Measurements from ENCODE around the gene PLXNB1.

PLXNB1 gene

DNA sequence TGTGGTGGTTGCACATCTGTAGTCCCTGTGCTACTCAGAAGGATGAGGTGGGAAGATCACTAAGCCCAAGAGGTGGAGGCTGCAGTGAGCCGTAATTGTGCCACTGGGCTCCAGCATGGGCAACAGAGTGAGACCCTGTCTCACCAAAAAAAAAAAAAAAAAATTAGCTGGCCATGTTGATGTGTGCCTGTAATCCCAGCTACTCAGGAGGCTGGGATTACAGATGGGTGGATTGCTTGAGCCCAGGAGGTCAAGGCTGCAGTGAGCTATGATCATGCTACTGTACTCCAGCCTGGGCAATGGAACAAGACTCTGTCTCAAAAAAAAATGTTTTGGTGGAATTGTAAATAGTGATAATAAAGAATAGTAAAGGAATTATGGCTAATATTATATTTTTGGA is 26.6 kb upstream of the PLXNB1 start:
- H3K36me3 Mint-ChIP-seq (ENCODE audit: insufficient read depth) = peaks cover 46% of the 10 kb centered on the region
- no peak overlapping the region for H3K4me3 Mint-ChIP-seq
- no peaks in the 10 kb centered on the region for H3K4me1 Mint-ChIP-seq (ENCODE audit: low read depth in 2 of 2)
- ATAC-seq (replicated peaks) = no peak
- H3K27me3 Mint-ChIP-seq = no peaks in the 10 kb centered on the region
- no peak for DNase-seq
- H3K27ac Mint-ChIP-seq = peak overlapping the region in 1 of 2 donors; percentile 52
- no peaks in the 10 kb centered on the region for H3K9me3 Mint-ChIP-seq

DNA sequence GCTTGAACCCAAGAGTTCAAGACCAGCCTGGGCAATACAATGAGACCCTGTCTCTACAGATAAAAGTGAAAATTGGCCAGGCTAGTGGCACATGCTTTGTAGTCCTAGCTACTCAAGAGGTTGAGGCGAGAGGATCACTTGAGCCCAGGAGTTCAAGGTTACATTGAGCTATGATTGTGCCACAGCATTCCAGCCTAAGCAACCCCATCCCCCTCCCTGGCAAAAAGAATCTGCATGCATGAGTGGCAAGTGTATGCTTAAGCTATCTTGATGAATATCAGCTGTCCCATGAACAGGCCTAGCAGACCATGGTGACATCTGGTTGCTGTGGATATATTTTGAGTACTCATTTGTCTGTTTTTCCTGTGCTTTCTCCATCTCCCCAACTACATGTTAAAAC is 21.4 kb upstream of the PLXNB1 start:
- Mint-ChIP-seq H3K9me3 (no peaks in the 10 kb centered on the region), H3K4me3 (no peak overlapping the region), H3K27me3 (no peaks in the 10 kb centered on the region), H3K27ac (no peak overlapping the region), H3K4me1 (ENCODE audit: low read depth in 2 of 2) (peaks cover 19 to 20% of the 10 kb centered on the region in 2 donors), H3K36me3 (ENCODE audit: insufficient read depth) (peaks cover 36% of the 10 kb centered on the region)
- ATAC-seq (replicated peaks) (no peak), DNase-seq (no peak)

DNA sequence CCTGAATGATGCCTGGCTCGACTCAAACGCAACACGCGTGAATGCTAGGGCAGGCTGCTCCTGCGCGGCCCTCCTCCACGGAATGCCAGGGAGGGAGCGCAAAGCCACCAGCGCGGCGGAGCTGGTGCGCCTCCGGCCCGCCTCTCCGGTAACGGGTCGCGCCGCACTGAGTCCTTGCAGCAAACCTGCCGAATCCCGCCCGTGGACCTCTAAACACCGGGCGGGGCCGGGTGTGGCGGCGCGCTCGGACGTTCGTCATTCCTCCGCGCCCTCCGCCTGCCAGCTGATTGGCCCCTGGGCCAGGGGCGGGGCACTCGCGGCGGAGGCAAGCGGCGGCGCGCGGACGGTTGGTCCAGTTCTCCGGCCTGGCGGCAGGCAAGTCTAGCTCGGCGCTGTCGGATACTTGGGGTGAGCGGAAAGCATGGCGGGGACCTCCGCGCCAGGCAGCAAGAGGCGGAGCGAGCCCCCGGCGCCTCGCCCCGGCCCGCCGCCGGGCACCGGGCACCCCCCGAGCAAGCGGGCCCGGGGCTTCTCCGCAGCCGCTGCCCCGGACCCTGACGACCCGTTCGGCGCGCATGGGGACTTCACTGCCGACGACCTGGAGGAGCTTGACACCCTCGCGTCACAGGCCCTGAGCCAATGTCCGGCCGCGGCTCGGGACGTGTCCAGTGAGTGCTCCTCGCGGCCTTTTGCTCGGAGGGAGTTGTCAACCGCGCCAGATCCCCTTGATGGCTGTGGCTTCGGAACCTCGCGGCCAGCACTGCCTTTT is 16.7 kb upstream of the PLXNB1 start, which contains the start of gene ATRIP:
Gene ATRIP (plus strand): TSS at position 313 of the 769 bp plus-strand sequence. CDS start 109 bp downstream, at position 422.
- peaks cover 47% of the 10 kb centered on the region for H3K36me3 Mint-ChIP-seq (ENCODE audit: insufficient read depth)
- ATAC-seq (replicated peaks) (peak; percentile 98), DNase-seq (peak; percentile 75 to 80 (median 80))
- H3K27me3 Mint-ChIP-seq = no peaks in the 10 kb centered on the region
- H3K4me1 Mint-ChIP-seq (ENCODE audit: low read depth in 2 of 2) = peaks cover 24 to 33% of the 10 kb centered on the region in 2 donors
- H3K9me3 Mint-ChIP-seq = no peaks in the 10 kb centered on the region
- H3K4me3 Mint-ChIP-seq = peak within 1 kb of the TSS; percentile 86 to 96
- peak within 1 kb of the TSS; percentile 94 to 98 for H3K27ac Mint-ChIP-seq

DNA sequence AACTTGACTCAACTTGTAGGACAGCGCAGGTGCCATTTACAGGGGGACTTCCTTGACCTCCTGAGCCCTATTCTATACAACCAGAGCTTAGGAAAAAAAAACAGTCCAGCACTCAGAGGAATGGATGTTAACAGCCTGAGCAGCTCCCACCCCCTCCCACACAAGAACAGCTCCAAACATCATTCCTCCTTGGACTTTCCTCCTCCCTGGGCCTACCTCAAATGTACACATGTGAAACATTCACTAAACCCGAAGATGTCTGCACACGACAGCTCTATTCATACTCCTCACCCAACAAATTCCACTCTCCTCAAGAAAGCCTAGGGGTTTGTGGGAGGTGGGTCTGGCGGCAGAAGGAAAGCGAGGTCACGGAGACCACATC is 16.1 kb upstream of the PLXNB1 start:
- Mint-ChIP-seq H3K4me1 (ENCODE audit: low read depth in 2 of 2) (peaks cover 27 to 37% of the 10 kb centered on the region in 2 donors), H3K9me3 (no peaks in the 10 kb centered on the region), H3K27ac (peak overlapping the region; percentile 94 to 98), H3K27me3 (no peaks in the 10 kb centered on the region), H3K36me3 (ENCODE audit: insufficient read depth) (peaks cover 50% of the 10 kb centered on the region), H3K4me3 (peak overlapping the region; percentile 86 to 96)
- ATAC-seq (replicated peaks) (no peak), DNase-seq (no peak)

DNA sequence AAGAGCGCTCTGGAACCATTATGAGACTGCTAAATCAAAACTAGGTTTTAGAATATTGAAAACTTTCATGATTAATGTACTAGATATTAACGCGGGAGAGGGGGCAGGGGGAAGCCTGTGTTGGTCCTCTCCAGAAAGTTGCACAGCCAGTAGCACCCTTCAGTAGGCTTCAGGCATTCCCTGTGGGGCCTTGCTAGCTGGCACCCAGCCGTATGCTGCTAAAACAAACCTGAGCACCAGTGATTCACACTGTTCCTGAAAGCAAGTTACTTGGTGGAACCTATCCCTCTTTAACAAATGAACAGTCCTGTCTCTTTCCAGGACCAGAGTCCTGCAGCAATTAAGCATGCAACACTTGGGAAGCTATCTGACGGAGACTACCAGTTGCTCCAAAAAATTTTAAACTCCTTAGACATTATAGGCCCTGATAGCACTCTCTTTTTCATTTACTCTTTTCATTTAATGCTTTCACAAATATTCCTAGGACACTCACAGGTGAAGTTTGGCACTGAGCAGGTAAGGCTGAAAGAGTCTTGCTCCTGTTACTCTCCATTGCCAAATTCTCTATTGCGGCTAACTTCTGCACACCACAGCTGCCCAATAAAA is 15.5 kb upstream of the PLXNB1 start:
- ATAC-seq (replicated peaks) = no peak
- Mint-ChIP-seq H3K4me3 (peak overlapping the region; percentile 86 to 96), H3K27me3 (no peaks in the 10 kb centered on the region), H3K9me3 (no peaks in the 10 kb centered on the region), H3K4me1 (ENCODE audit: low read depth in 2 of 2) (peaks cover 27 to 43% of the 10 kb centered on the region in 2 donors), H3K36me3 (ENCODE audit: insufficient read depth) (peaks cover 54% of the 10 kb centered on the region), H3K27ac (peak overlapping the region; percentile 94 to 98)
- DNase-seq = no peak

DNA sequence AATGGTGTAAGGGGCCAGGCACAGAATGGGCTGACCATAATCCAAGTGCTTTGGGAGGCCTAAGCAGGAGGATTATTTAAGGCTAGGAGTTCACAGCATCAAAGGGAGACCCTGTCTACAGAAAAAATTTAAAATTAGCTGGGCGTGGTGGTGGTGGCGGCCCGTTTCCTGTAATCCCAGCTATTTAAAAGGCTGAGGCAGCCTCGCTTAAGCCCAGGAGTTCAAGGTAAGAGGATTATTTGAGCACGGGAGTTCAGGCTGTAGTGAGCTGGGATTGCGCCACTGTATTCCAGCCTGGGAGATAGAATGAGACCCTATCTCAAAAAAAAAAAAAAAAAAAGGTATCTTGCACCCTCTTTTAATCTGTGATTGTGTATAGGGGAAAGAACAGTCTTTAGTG is 12.1 kb upstream of the PLXNB1 start:
- H3K36me3 Mint-ChIP-seq (ENCODE audit: insufficient read depth) = peaks cover 58% of the 10 kb centered on the region
- no peaks in the 10 kb centered on the region for H3K27me3 Mint-ChIP-seq
- peak overlapping the region; percentile 93 to 97 for H3K27ac Mint-ChIP-seq
- peaks cover 20 to 37% of the 10 kb centered on the region in 2 donors for H3K4me1 Mint-ChIP-seq (ENCODE audit: low read depth in 2 of 2)
- H3K4me3 Mint-ChIP-seq = peak overlapping the region; percentile 86 to 90
- DNase-seq (no peak), ATAC-seq (replicated peaks) (no peak)
- H3K9me3 Mint-ChIP-seq = no peaks in the 10 kb centered on the region

DNA sequence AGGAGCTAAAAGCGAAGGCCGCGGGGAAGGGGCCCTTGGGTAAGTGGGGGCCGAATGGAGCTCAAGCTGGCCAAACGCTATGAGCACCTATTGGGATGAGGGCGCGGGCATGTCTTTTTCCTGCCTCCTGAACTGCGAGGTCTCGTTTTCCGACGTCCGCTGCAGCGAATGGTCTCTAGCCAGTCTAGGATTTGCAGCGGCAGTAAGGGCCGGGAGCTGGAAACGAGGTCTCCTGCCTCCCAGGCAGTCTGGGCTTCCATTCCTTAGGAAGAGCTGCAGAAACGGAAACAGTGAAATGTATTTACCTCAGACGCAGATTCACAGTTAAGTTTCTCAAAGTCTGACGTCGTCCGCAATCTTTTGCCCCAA is 10.7 kb upstream of the PLXNB1 start:
- peak overlapping the region; percentile 93 to 97 for H3K27ac Mint-ChIP-seq
- peak; percentile 0 for ATAC-seq (replicated peaks)
- H3K27me3 Mint-ChIP-seq = no peaks in the 10 kb centered on the region
- peaks cover 48% of the 10 kb centered on the region for H3K36me3 Mint-ChIP-seq (ENCODE audit: insufficient read depth)
- peak overlapping the region; percentile 86 to 90 for H3K4me3 Mint-ChIP-seq
- no peaks in the 10 kb centered on the region for H3K9me3 Mint-ChIP-seq
- DNase-seq = no peak
- H3K4me1 Mint-ChIP-seq (ENCODE audit: low read depth in 2 of 2) = peaks cover 11 to 27% of the 10 kb centered on the region in 2 donors

DNA sequence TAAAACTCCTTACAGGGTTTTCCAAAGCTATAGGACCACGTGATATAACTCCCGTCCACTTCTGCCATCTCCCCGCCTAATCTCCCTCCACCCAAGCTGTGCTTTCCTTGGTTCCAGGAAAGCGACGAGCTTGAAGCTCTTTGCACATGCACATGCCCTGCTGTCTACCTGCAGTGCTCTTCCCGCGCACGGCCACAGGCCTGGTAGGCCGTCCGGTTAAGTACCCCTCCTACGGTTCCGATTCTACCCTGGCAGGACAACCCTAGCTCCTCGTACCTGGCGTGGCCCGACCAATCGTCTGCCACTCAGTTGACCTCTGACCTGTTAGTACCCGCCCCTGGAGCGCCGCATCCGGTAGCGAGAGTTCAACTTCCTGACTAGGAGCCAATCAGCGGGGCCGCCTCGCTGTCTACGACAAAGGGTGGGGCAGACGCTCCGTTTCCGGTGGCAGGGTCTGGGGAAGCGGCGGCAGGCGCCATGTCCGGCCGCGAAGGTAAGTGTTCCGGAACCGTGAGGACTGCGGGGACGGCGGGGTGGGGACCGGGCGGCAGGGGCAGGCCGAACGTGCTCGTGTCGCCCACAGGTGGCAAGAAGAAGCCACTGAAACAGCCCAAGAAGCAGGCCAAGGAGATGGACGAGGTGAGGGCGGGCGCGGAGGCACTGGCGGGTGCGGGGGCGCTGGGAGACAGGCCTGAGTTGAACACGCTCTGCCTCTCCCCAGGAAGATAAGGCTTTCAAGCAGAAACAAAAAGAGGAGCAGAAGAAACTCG is 10.1 kb upstream of the PLXNB1 start, which contains the start of the genes CCDC51 and TMA7:
Gene CCDC51 (minus strand): TSS at position 300 of the 770 bp plus-strand sequence. CDS start 4,991 bp downstream, outside the sequence.
Gene TMA7 (plus strand): TSS at position 438 of the 770 bp plus-strand sequence. CDS start 40 bp downstream, at position 478.
- Mint-ChIP-seq H3K4me3 (peak within 1 kb of the TSS; percentile 86 to 90), H3K4me1 (ENCODE audit: low read depth in 2 of 2) (peaks cover 13 to 24% of the 10 kb centered on the region in 2 donors), H3K9me3 (no peaks in the 10 kb centered on the region), H3K27ac (peak within 1 kb of the TSS; percentile 93 to 97), H3K27me3 (no peaks in the 10 kb centered on the region), H3K36me3 (ENCODE audit: insufficient read depth) (peaks cover 44% of the 10 kb centered on the region)
- DNase-seq (peak; percentile 95 to 97 (median 96)), ATAC-seq (replicated peaks) (peak; percentile 90)

DNA sequence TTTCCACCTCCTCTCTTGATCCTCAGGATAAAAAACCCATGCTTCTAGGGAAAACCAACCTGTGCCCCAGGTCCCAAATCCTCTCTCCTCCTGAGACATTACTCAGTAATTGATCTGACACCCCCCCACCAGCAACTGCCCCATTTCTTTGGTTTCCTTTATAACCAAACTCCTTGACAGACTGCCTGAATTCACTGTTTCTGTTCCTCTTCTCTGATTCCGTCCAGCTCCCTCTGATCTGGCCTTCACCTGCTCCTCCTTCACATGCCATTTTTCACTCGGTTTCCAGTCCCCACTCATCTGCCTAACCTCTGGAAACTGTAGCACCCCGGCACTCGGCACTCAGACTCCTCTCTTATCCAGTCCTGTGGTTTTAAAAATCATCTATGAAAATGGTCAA is 7.9 kb upstream of the PLXNB1 start:
- H3K4me3 Mint-ChIP-seq = no peak overlapping the region
- peaks cover 20 to 24% of the 10 kb centered on the region in 2 donors for H3K4me1 Mint-ChIP-seq (ENCODE audit: low read depth in 2 of 2)
- H3K27me3 Mint-ChIP-seq = no peaks in the 10 kb centered on the region
- DNase-seq (no peak), ATAC-seq (replicated peaks) (no peak)
- peak overlapping the region; percentile 21 to 97 for H3K27ac Mint-ChIP-seq
- peaks cover 26% of the 10 kb centered on the region for H3K36me3 Mint-ChIP-seq (ENCODE audit: insufficient read depth)
- no peaks in the 10 kb centered on the region for H3K9me3 Mint-ChIP-seq

DNA sequence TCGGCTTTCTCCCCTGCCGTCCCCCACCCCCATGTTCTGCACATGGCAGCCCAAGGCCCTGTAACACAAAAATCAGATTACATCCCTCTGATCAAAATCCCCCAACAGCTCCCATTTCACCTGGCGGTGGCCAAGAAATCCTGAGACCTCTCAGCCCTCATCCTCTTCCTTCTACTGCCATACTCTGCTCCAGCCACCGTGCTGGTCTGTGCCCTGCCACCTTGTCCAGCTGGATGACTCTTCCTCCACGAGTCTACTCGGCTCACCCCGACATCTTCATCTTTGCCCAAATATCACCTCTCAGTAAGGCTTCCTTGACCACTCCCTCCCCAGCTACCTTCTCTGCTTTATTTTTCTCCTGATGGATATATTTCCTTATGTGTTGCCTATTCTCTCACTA is 7.0 kb upstream of the PLXNB1 start:
- Mint-ChIP-seq H3K36me3 (ENCODE audit: insufficient read depth) (peaks cover 17% of the 10 kb centered on the region), H3K9me3 (no peaks in the 10 kb centered on the region), H3K4me1 (ENCODE audit: low read depth in 2 of 2) (peaks cover 20 to 23% of the 10 kb centered on the region in 2 donors), H3K27ac (no peak overlapping the region), H3K27me3 (no peaks in the 10 kb centered on the region), H3K4me3 (no peak overlapping the region)
- DNase-seq (no peak), ATAC-seq (replicated peaks) (no peak)

DNA sequence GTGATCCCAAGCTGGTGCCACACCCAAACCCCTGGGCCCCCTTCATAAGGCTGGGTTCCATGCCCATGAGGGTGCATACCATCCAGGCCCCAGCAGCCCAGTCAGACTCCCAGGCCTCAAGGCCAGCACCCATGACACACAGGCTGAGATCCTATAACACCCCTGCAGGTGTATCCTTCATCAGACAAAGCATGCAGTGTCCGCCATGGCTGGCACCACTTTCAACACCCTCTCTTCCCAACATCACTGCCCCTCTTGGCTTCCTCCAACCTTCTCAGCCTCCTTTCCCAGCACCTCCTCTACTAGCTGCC is 6.5 kb upstream of the PLXNB1 start:
- ATAC-seq (replicated peaks) (no peak), DNase-seq (no peak)
- H3K4me1 Mint-ChIP-seq (ENCODE audit: low read depth in 2 of 2) = peaks cover 19% of the 10 kb centered on the region in 2 donors
- no peak overlapping the region for H3K4me3 Mint-ChIP-seq
- no peaks in the 10 kb centered on the region for H3K27me3 Mint-ChIP-seq
- no peaks in the 10 kb centered on the region for H3K9me3 Mint-ChIP-seq
- H3K27ac Mint-ChIP-seq = no peak overlapping the region
- peaks cover 17% of the 10 kb centered on the region for H3K36me3 Mint-ChIP-seq (ENCODE audit: insufficient read depth)

DNA sequence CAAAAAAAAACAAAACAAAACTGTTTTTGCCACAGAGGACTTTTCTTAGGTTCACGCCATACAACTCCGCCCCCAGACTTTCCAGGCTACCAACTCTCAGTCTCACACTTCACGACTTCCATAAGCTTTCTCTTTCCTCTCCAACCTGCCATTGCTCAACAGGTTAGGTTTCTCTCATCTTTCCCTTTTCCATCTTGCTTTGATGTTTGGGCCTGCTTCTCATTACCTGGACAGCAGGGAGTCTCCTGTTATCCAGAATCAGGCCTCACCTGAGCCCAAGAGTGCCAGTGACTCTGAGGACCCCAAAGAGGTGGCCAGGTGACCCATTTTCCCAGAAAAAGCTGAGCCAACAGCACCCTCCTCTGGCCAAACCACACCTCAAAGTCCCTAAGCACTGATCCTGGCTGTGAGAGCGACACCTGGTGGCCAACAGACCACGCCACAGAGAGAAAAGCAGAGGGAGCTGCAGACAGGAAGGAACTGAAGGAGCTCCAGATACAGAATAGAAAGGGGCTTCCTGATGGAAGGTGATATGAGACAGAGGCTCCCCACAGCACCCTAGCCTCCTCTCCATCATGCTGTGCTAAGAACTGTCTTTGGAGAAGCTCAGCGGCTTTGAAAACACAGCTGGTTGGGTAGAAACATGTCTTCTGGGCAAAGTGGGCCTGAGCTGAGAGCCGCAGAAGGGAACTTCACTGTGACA is 6.0 kb upstream of the PLXNB1 start:
- Mint-ChIP-seq H3K27ac (no peak overlapping the region), H3K9me3 (no peaks in the 10 kb centered on the region), H3K4me3 (no peak overlapping the region), H3K27me3 (no peaks in the 10 kb centered on the region), H3K36me3 (ENCODE audit: insufficient read depth) (peaks cover 16% of the 10 kb centered on the region), H3K4me1 (ENCODE audit: low read depth in 2 of 2) (peaks cover 16 to 19% of the 10 kb centered on the region in 2 donors)
- DNase-seq (peak; percentile 80 to 83 (median 80)), ATAC-seq (replicated peaks) (peak; percentile 28)

DNA sequence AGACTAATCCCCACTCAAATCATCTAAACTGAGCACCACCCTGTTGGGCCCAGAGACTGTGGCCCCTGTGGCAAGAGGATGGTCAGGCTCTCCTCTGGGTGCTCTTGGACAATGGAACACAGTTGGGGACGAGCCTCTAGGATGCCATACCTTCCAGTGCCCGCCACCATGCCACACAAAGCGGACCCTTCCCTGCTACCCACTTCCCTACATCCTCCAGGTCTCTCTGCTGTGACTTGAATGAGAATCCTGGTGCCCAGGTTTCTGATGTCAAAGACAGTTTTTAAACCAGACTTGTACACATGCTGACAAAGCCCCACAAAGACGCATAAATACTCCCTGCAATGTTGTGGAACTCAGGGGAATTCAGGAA is 5.3 kb upstream of the PLXNB1 start:
- ATAC-seq (replicated peaks) = no peak
- no peaks in the 10 kb centered on the region for H3K9me3 Mint-ChIP-seq
- no peak overlapping the region for H3K27ac Mint-ChIP-seq
- H3K27me3 Mint-ChIP-seq = no peaks in the 10 kb centered on the region
- H3K36me3 Mint-ChIP-seq (ENCODE audit: insufficient read depth) = peaks cover 12% of the 10 kb centered on the region
- H3K4me3 Mint-ChIP-seq = no peak overlapping the region
- DNase-seq = no peak
- peaks cover 11 to 25% of the 10 kb centered on the region in 2 donors for H3K4me1 Mint-ChIP-seq (ENCODE audit: low read depth in 2 of 2)

Data from effector memory CD8-positive, alpha-beta T cell (primary cell).